Activated T-cell treated with anti-CD3 and anti-CD28 coated beads, Interleukin-2, amount 50 U/mL, for 72 hours (primary cell): Measurements from ENCODE around the gene MEF2C. TPM values are rescaled to one million over a fixed set of nuclear protein-coding genes. Genes with fewer than 3 reads are reported as not detected.
A peak's percentile ranks its signal among the peaks of the same experiment; 100 is the strongest.

Source experiments
- ATAC-seq, 2 donors: fragments of 150-1000 bp; cut with Tn5 transposase; replicated peaks in 1 of 2; 2 replicates each; pipeline ENCODE4 v1.10.0; 2021; ENCODE audit warnings: moderate library complexity in 2 of 2, mild to moderate bottlenecking in 1 of 2
- DNase-seq, 2 donors: peaks; one replicate each; pipeline ENCODE4 v3.0.0; 2021 to 2022; ENCODE audit warnings: mixed read lengths in 1 of 2
- H3K27ac Mint-ChIP-seq: one replicate; pipeline ENCODE4 v1.8.0; 2022; ENCODE audit warnings: mild to moderate bottlenecking, moderate library complexity, mixed read lengths
- H3K27me3 Mint-ChIP-seq: one replicate; pipeline ENCODE4 v1.8.0; 2022; ENCODE audit warnings: low read depth, mixed read lengths
- H3K36me3 Mint-ChIP-seq, 2 donors: one replicate each; pipeline ENCODE4 v1.8.0; 2022; ENCODE audit warnings: mixed read lengths in 2 of 2, mild to moderate bottlenecking in 1 of 2; ENCODE audit not compliant: insufficient read depth in 2 of 2
- H3K4me1 Mint-ChIP-seq: one replicate; pipeline ENCODE4 v1.8.0; 2022; ENCODE audit warnings: low read depth, mixed read lengths
- H3K4me3 Mint-ChIP-seq, 2 donors: one replicate each; pipeline ENCODE4 v1.8.0; 2022; ENCODE audit warnings: mild to moderate bottlenecking in 2 of 2, mixed read lengths in 2 of 2, moderate library complexity in 2 of 2
- H3K9me3 Mint-ChIP-seq, 2 donors: one replicate each; pipeline ENCODE4 v1.8.0; 2022; ENCODE audit warnings: mixed read lengths in 2 of 2
- total RNA-seq, 2 donors: library from RNA; stranded (reverse); gene quantifications; one replicate each; pipeline ENCODE4 v1.2.3, GENCODE V29; 2022

The MEF2C gene
- total RNA-seq, 2 donors from 2014 or later = 0.53 to 0.83 TPM

GRCh38 chr5:88675708-88676636 is 207.0 kb downstream of the MEF2C start:
- ATAC-seq (peak in 1 of 2 donors; percentile 12), DNase-seq (no peak)
- Mint-ChIP-seq H3K36me3 (peaks cover 15 to 19% of the 10 kb centered on the region in 2 donors), H3K9me3 (no peaks in the 10 kb centered on the region), H3K27ac (peak overlapping the region; percentile 18), H3K4me1 (peaks cover 44% of the 10 kb centered on the region), H3K4me3 (peak overlapping the region; percentile 76 to 83), H3K27me3 (peaks cover 95% of the 10 kb centered on the region)

- no peak for DNase-seq
- peak; percentile 28 to 37 for ATAC-seq
- peaks cover 92% of the 10 kb centered on the region for H3K27me3 Mint-ChIP-seq
- peaks cover 15 to 19% of the 10 kb centered on the region in 2 donors for H3K36me3 Mint-ChIP-seq
- peaks cover 39% of the 10 kb centered on the region for H3K4me1 Mint-ChIP-seq
- H3K27ac Mint-ChIP-seq = peak overlapping the region; percentile 18
- H3K4me3 Mint-ChIP-seq = peak overlapping the region; percentile 76 to 83
- H3K9me3 Mint-ChIP-seq = no peaks in the 10 kb centered on the region
These were observed 207.7 kb downstream of the MEF2C start for GRCh38 chr5:88675168-88675707.

GRCh38 chr5:88674356-88675167 is 208.4 kb downstream of the MEF2C start:
- DNase-seq (peak; percentile 66 to 71), ATAC-seq (peak; percentile 83 to 87)
- peaks cover 92% of the 10 kb centered on the region for H3K27me3 Mint-ChIP-seq
- peaks cover 15 to 19% of the 10 kb centered on the region in 2 donors for H3K36me3 Mint-ChIP-seq
- H3K9me3 Mint-ChIP-seq = no peaks in the 10 kb centered on the region
- H3K4me1 Mint-ChIP-seq = peaks cover 39% of the 10 kb centered on the region
- H3K27ac Mint-ChIP-seq = no peak overlapping the region
- H3K4me3 Mint-ChIP-seq = peak overlapping the region; percentile 76 to 83

GRCh38 chr5:88673253-88674105 is 209.5 kb downstream of the MEF2C start:
- Mint-ChIP-seq H3K36me3 (peaks cover 12 to 18% of the 10 kb centered on the region in 2 donors), H3K27me3 (peaks cover 85% of the 10 kb centered on the region), H3K4me3 (peak overlapping the region; percentile 76 to 83), H3K4me1 (peaks cover 38% of the 10 kb centered on the region), H3K27ac (peak overlapping the region; percentile 95), H3K9me3 (no peaks in the 10 kb centered on the region)
- no peak for DNase-seq
- no peak for ATAC-seq

GRCh38 chr5:88672644-88673252 is 210.2 kb downstream of the MEF2C start:
- no peak overlapping the region for H3K4me3 Mint-ChIP-seq
- H3K27me3 Mint-ChIP-seq = peaks cover 85% of the 10 kb centered on the region
- H3K4me1 Mint-ChIP-seq = peaks cover 41% of the 10 kb centered on the region
- ATAC-seq (no peak), DNase-seq (no peak)
- H3K27ac Mint-ChIP-seq = peak overlapping the region; percentile 46
- peaks cover 13 to 16% of the 10 kb centered on the region in 2 donors for H3K36me3 Mint-ChIP-seq
- H3K9me3 Mint-ChIP-seq = no peaks in the 10 kb centered on the region

GRCh38 chr5:88671505-88672499 is 211.2 kb downstream of the MEF2C start:
- Mint-ChIP-seq H3K4me3 (peak overlapping the region; percentile 7 to 11), H3K27me3 (peaks cover 86% of the 10 kb centered on the region), H3K27ac (peak overlapping the region; percentile 46), H3K4me1 (peaks cover 47% of the 10 kb centered on the region), H3K9me3 (no peaks in the 10 kb centered on the region), H3K36me3 (peaks cover 13 to 17% of the 10 kb centered on the region in 2 donors)
- ATAC-seq (no peak), DNase-seq (no peak)

GRCh38 chr5:88671106-88671504 is 211.9 kb downstream of the MEF2C start:
- Mint-ChIP-seq H3K4me1 (peaks cover 48% of the 10 kb centered on the region), H3K27ac (no peak overlapping the region), H3K36me3 (peaks cover 11 to 18% of the 10 kb centered on the region in 2 donors), H3K4me3 (no peak overlapping the region), H3K27me3 (peaks cover 86% of the 10 kb centered on the region), H3K9me3 (no peaks in the 10 kb centered on the region)
- DNase-seq (no peak), ATAC-seq (no peak)

GRCh38 chr5:88670461-88670860 is 212.5 kb downstream of the MEF2C start:
- Mint-ChIP-seq H3K4me3 (no peak overlapping the region), H3K4me1 (peaks cover 48% of the 10 kb centered on the region), H3K27ac (no peak overlapping the region), H3K9me3 (no peaks in the 10 kb centered on the region), H3K36me3 (peaks cover 10 to 17% of the 10 kb centered on the region in 2 donors), H3K27me3 (peaks cover 86% of the 10 kb centered on the region)
- no peak for ATAC-seq
- no peak for DNase-seq

GRCh38 chr5:88669371-88670050 is 213.5 kb downstream of the MEF2C start:
- Mint-ChIP-seq H3K27me3 (peaks cover 86% of the 10 kb centered on the region), H3K27ac (no peak overlapping the region), H3K4me3 (no peak overlapping the region), H3K36me3 (peaks cover 9 to 13% of the 10 kb centered on the region in 2 donors), H3K4me1 (peaks cover 43% of the 10 kb centered on the region), H3K9me3 (no peaks in the 10 kb centered on the region)
- ATAC-seq (no peak), DNase-seq (no peak)

- Mint-ChIP-seq H3K4me3 (peak overlapping the region; percentile 86 to 96), H3K27me3 (peaks cover 89% of the 10 kb centered on the region), H3K27ac (no peak overlapping the region), H3K9me3 (no peaks in the 10 kb centered on the region), H3K36me3 (peaks cover 2 to 6% of the 10 kb centered on the region in 2 donors), H3K4me1 (peaks cover 32% of the 10 kb centered on the region)
- ATAC-seq (no peak), DNase-seq (no peak)
These were observed 215.3 kb downstream of the MEF2C start for GRCh38 chr5:88667496-88668201.
